ENCODE results near the gene ERC2.

The ERC2 gene

DNA sequence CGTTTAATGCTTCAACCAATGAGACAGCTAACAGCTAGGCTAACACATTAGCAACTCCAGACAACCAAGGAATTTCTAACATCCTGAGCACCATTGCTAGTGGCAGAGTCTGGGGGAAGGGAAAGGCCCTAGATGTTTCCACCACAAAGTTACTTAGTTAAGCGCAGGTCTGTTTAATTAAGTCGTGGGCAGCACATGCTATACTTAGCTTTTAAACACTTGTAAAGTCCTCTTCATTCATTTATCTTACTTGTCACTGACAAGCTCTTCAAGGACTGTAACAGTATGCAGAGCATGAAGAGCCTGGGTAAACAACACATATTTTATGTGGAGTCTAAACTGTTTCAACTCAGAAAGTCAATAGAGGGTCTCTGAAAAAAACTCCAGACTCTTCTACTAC, 760.0 kb downstream of the ERC2 start:
- H3K27ac ChIP-seq (ENCODE audit: low read length) = no peak overlapping the region
- H3K4me3 ChIP-seq (ENCODE audit: low read length) = no peak overlapping the region

DNA sequence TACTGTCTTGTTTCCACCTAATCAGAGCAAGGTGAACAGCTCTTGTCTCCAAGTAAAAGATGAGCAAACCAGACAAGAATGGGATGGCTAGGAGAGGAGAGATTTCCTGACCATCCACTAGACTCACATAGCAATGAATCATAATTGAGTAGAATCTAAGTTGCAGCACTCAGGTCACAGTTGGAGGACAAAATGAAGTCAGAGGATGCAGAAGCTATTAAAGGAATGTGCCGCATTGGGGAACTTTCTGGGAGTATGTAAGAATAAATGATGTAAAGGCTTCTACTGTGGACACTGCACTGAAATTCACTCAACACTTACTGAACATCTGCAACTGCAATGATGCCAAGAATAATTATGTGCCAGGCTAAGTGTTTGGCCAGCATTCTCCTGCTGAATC, 763.7 kb downstream of the ERC2 start:
- H3K36me3 ChIP-seq (ENCODE audit: insufficient read depth, low read depth, low read length) = no peaks in the 10 kb centered on the region
- no peak overlapping the region for H3K9ac ChIP-seq (ENCODE audit: low read depth, low read length)
- H3K4me3 ChIP-seq (ENCODE audit: low read length) = no peak overlapping the region
- no peaks in the 10 kb centered on the region for H3K9me3 ChIP-seq (ENCODE audit: insufficient read depth, low read depth, low read length)
- 0 out of 2 replicates have a peak, but pooled peaks cover 4% of the 10 kb centered on the region for H3K27me3 ChIP-seq (ENCODE audit: insufficient read depth, low read length)
- H3K27ac ChIP-seq (ENCODE audit: low read length) = no peak overlapping the region
- H3K4me1 ChIP-seq (ENCODE audit: insufficient read depth, low read length) = peaks cover 14% of the 10 kb centered on the region

More for the DNA sequence above, 760.0 kb downstream of the ERC2 start:
- Histone ChIP-seq H3K9ac (ENCODE audit: low read depth, low read length) (no peak overlapping the region), H3K36me3 (ENCODE audit: insufficient read depth, low read depth, low read length) (no peaks in the 10 kb centered on the region), H3K4me1 (ENCODE audit: insufficient read depth, low read length) (0 out of 2 replicates have a peak, but pooled peaks cover 7% of the 10 kb centered on the region), H3K9me3 (ENCODE audit: insufficient read depth, low read depth, low read length) (no peaks in the 10 kb centered on the region), H3K27me3 (ENCODE audit: insufficient read depth, low read length) (no peaks in the 10 kb centered on the region)

- Histone ChIP-seq H3K27me3 (ENCODE audit: insufficient read depth, low read length) (0 out of 2 replicates have a peak, but pooled peaks cover 4% of the 10 kb centered on the region), H3K4me1 (ENCODE audit: insufficient read depth, low read length) (peaks cover 25% of the 10 kb centered on the region), H3K9ac (ENCODE audit: low read depth, low read length) (no peak overlapping the region), H3K4me3 (ENCODE audit: low read length) (no peak overlapping the region), H3K27ac (ENCODE audit: low read length) (no peak overlapping the region), H3K9me3 (ENCODE audit: insufficient read depth, low read depth, low read length) (no peaks in the 10 kb centered on the region), H3K36me3 (ENCODE audit: insufficient read depth, low read depth, low read length) (no peaks in the 10 kb centered on the region)
These were observed 765.4 kb downstream of the ERC2 start for GRCh38 chr3:55702822-55703221.

GRCh38 chr3:55701997-55702396, 766.3 kb downstream of the ERC2 start:
- Histone ChIP-seq H3K27ac (ENCODE audit: low read length) (no peak overlapping the region), H3K4me3 (ENCODE audit: low read length) (no peak overlapping the region), H3K4me1 (ENCODE audit: insufficient read depth, low read length) (peaks cover 24% of the 10 kb centered on the region), H3K36me3 (ENCODE audit: insufficient read depth, low read depth, low read length) (no peaks in the 10 kb centered on the region), H3K9ac (ENCODE audit: low read depth, low read length) (no peak overlapping the region), H3K9me3 (ENCODE audit: insufficient read depth, low read depth, low read length) (no peaks in the 10 kb centered on the region), H3K27me3 (ENCODE audit: insufficient read depth, low read length) (0 out of 2 replicates have a peak, but pooled peaks cover 4% of the 10 kb centered on the region)

DNA sequence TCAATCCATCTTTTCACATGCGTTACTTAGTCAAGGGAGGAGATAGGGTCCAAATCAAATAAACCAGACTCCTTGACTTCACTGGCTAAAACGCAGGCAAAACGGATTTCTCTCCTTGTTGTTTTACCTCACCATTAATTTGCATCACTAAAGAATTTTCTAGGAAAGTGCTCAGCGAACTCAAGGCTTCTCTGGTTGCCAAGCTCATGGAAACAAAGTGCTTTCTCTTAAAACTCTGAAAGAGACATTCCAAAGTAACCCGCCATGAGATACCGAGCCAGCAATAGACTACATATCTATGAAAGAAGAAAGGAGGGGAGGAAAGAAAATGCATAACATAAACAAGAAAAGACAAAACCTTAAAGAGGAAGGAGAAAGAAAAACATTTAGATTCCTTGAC, 769.4 kb downstream of the ERC2 start:
- Histone ChIP-seq H3K36me3 (ENCODE audit: insufficient read depth, low read depth, low read length) (no peaks in the 10 kb centered on the region), H3K27ac (ENCODE audit: low read length) (no peak overlapping the region), H3K27me3 (ENCODE audit: insufficient read depth, low read length) (0 out of 2 replicates have a peak, but pooled peaks cover 4% of the 10 kb centered on the region), H3K4me1 (ENCODE audit: insufficient read depth, low read length) (peaks cover 24% of the 10 kb centered on the region), H3K9me3 (ENCODE audit: insufficient read depth, low read depth, low read length) (no peaks in the 10 kb centered on the region), H3K4me3 (ENCODE audit: low read length) (peak overlapping the region; percentile 14; the same call in 1 of the 2 replicates), H3K9ac (ENCODE audit: low read depth, low read length) (no peak overlapping the region)

GRCh38 chr3:55697177-55697865, 770.9 kb downstream of the ERC2 start:
- H3K4me3 ChIP-seq (ENCODE audit: low read length) = no peak overlapping the region
- no peaks in the 10 kb centered on the region for H3K36me3 ChIP-seq (ENCODE audit: insufficient read depth, low read depth, low read length)
- 0 out of 2 replicates have a peak, but pooled peaks cover 4% of the 10 kb centered on the region for H3K27me3 ChIP-seq (ENCODE audit: insufficient read depth, low read length)
- no peak overlapping the region for H3K27ac ChIP-seq (ENCODE audit: low read length)
- no peak overlapping the region for H3K9ac ChIP-seq (ENCODE audit: low read depth, low read length)
- H3K9me3 ChIP-seq (ENCODE audit: insufficient read depth, low read depth, low read length) = no peaks in the 10 kb centered on the region
- H3K4me1 ChIP-seq (ENCODE audit: insufficient read depth, low read length) = peaks cover 22% of the 10 kb centered on the region

- Histone ChIP-seq H3K4me3 (ENCODE audit: low read length) (no peak overlapping the region), H3K9ac (ENCODE audit: low read depth, low read length) (no peak overlapping the region), H3K27ac (ENCODE audit: low read length) (no peak overlapping the region), H3K36me3 (ENCODE audit: insufficient read depth, low read depth, low read length) (no peaks in the 10 kb centered on the region), H3K9me3 (ENCODE audit: insufficient read depth, low read depth, low read length) (no peaks in the 10 kb centered on the region), H3K27me3 (ENCODE audit: insufficient read depth, low read length) (no peaks in the 10 kb centered on the region), H3K4me1 (ENCODE audit: insufficient read depth, low read length) (peaks cover 27% of the 10 kb centered on the region; the same call in 1 of the 2 replicates)
These were observed 775.2 kb downstream of the ERC2 start for GRCh38 chr3:55692957-55693558.

DNA sequence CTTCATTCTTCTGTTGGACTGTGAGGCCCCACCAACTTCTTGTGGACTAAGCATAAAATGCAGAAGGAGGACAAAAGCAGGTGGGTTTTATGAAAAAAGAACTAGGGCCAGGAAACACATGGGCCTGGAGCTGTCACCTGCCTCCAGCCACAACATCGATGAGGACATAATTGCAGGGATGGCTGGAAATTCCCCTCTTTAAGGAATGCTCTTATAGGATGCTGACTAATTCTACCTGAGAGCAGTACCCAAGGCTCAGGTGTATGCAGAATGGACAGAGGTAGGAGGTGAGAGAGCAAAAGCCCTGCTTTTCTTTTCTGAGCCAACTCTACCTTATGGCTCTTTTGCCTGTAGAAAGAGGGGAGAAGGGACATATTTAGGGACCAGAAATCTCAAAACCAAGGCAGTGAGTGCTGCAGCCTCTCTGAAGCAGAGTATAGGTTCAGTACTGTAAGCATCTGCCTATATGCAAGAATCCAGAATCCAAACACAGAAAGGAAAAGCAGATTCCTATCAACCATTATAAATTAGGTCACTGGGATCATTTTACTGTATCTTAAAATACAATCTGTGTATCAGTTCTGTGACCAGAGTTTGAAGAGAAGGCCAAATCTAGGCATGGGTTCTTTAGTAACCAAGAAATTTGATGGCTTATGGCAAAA, 775.8 kb downstream of the ERC2 start:
- no peak overlapping the region for H3K27ac ChIP-seq (ENCODE audit: low read length)
- H3K9ac ChIP-seq (ENCODE audit: low read depth, low read length) = no peak overlapping the region
- no peaks in the 10 kb centered on the region for H3K9me3 ChIP-seq (ENCODE audit: insufficient read depth, low read depth, low read length)
- peaks cover 25% of the 10 kb centered on the region; the same call in 1 of the 2 replicates for H3K4me1 ChIP-seq (ENCODE audit: insufficient read depth, low read length)
- no peaks in the 10 kb centered on the region for H3K36me3 ChIP-seq (ENCODE audit: insufficient read depth, low read depth, low read length)
- no peak overlapping the region for H3K4me3 ChIP-seq (ENCODE audit: low read length)
- no peaks in the 10 kb centered on the region for H3K27me3 ChIP-seq (ENCODE audit: insufficient read depth, low read length)

- peak overlapping the region; percentile 13 for H3K27ac ChIP-seq (ENCODE audit: low read length)
- no peak overlapping the region; the same call in 1 of the 2 replicates for H3K4me3 ChIP-seq (ENCODE audit: low read length)
- no peaks in the 10 kb centered on the region for H3K9me3 ChIP-seq (ENCODE audit: insufficient read depth, low read depth, low read length)
- H3K4me1 ChIP-seq (ENCODE audit: insufficient read depth, low read length) = peaks cover 25% of the 10 kb centered on the region; the same call in 1 of the 2 replicates
- H3K36me3 ChIP-seq (ENCODE audit: insufficient read depth, low read depth, low read length) = no peaks in the 10 kb centered on the region
- H3K9ac ChIP-seq (ENCODE audit: low read depth, low read length) = no peak overlapping the region; the same call in 1 of the 2 replicates
- H3K27me3 ChIP-seq (ENCODE audit: insufficient read depth, low read length) = no peaks in the 10 kb centered on the region
These were observed 777.1 kb downstream of the ERC2 start for GRCh38 chr3:55691141-55691540.

DNA sequence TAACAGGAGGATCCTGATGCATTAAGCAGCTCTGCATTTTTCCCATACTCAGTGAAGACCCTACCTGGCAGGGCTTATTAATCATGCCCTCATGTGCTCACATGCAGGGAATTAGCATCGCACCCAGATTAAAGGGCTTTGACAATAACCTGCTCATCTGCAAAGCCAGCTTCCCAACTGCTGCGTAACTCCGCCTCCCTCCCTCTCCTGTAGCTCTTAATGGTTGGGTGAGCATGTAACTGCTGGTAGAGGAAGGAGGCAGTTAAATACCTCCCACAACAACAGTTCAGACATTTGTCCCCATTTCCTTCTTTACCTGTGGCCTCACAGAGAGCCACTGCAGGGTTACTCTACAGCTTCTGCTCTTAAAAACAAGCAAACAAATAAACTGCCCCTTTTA, 777.5 kb downstream of the ERC2 start:
- H3K9ac ChIP-seq (ENCODE audit: low read depth, low read length) = no peak overlapping the region; the same call in 1 of the 2 replicates

GRCh38 chr3:55690177-55690576, 778.1 kb downstream of the ERC2 start:
- peaks cover 25% of the 10 kb centered on the region; the same call in 1 of the 2 replicates for H3K4me1 ChIP-seq (ENCODE audit: insufficient read depth, low read length)
- H3K4me3 ChIP-seq (ENCODE audit: low read length) = no peak overlapping the region; the same call in 1 of the 2 replicates
- no peaks in the 10 kb centered on the region for H3K9me3 ChIP-seq (ENCODE audit: insufficient read depth, low read depth, low read length)
- H3K27ac ChIP-seq (ENCODE audit: low read length) = no peak overlapping the region
- H3K9ac ChIP-seq (ENCODE audit: low read depth, low read length) = no peak overlapping the region
- H3K36me3 ChIP-seq (ENCODE audit: insufficient read depth, low read depth, low read length) = no peaks in the 10 kb centered on the region
- no peaks in the 10 kb centered on the region for H3K27me3 ChIP-seq (ENCODE audit: insufficient read depth, low read length)

More for the DNA sequence above, 777.5 kb downstream of the ERC2 start:
- Histone ChIP-seq H3K4me3 (ENCODE audit: low read length) (no peak overlapping the region; the same call in 1 of the 2 replicates), H3K27me3 (ENCODE audit: insufficient read depth, low read length) (no peaks in the 10 kb centered on the region), H3K4me1 (ENCODE audit: insufficient read depth, low read length) (peaks cover 25% of the 10 kb centered on the region; the same call in 1 of the 2 replicates), H3K27ac (ENCODE audit: low read length) (peak overlapping the region; percentile 13), H3K9me3 (ENCODE audit: insufficient read depth, low read depth, low read length) (no peaks in the 10 kb centered on the region), H3K36me3 (ENCODE audit: insufficient read depth, low read depth, low read length) (no peaks in the 10 kb centered on the region)

All from iPS-20b (cell line).